Embryonic facial prominence (tissue), 1 donor: ENCODE results near the gene CNOT6L.
"Not testable (repeated sequence)": the region's sequence is repeated elsewhere in the genome, so short reads cannot be mapped to it uniquely, and the experiment has no call there.

Experiments
- DNase-seq: peaks from one replicate; pipeline ENCODE4 v3.0.0-alpha.2; 2016; ENCODE audit errors: extremely low spot score

The CNOT6L gene

DNA sequence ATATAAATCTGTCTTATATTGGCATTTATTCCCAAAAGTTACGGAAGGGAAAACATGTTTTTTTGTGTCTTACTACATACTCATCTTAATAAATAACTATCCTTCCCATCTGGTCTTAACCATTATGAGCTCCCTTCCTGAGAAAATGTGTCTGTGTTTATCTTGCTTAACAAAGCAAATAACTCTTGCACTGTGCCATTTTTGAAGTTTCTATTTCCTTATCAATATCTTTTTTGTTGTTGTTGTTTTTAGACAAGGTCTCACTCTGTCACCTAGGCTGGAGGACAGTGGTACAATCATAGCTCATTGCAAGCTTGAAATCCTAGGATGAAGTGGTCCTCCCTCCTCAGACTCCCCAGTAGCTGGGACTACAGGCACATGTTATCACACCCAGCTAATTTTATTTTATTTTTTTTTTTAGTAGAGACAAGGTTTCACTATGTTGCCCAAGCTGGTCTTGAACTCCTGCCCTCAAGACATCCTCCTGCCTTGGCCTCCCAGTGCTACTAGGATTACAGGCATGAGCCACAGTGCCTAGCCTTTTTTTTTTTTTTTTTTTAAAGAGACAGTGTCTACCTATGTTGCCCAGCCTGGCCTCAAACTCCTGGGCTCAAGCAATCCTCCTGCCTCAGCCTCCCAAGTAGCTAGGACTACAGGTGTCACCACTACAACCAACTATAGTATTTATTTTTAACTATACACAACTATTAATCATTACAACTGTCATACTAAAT lies 36.9 kb downstream of the CNOT6L start:
- no peak for DNase-seq

DNA sequence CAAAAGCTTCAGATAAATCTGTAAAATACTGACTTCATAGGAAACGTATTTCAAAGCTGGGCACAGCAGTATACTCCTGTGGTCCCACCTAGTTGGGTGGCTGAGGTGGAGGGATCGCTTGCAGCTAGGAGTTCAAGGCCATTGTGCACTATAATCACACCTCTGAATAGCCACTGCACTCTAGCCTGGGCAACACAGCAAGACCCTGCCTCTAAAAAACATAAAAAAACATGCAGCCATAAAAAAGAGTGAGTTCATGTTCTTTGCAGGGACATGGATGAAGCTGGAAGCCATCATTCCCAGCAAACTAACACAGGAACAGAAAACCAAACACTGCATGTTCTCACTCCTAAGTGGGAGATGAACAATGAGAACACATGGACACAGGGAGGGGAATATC lies 38.4 kb downstream of the CNOT6L start:
- DNase-seq, result not testable (repeated sequence)

DNA sequence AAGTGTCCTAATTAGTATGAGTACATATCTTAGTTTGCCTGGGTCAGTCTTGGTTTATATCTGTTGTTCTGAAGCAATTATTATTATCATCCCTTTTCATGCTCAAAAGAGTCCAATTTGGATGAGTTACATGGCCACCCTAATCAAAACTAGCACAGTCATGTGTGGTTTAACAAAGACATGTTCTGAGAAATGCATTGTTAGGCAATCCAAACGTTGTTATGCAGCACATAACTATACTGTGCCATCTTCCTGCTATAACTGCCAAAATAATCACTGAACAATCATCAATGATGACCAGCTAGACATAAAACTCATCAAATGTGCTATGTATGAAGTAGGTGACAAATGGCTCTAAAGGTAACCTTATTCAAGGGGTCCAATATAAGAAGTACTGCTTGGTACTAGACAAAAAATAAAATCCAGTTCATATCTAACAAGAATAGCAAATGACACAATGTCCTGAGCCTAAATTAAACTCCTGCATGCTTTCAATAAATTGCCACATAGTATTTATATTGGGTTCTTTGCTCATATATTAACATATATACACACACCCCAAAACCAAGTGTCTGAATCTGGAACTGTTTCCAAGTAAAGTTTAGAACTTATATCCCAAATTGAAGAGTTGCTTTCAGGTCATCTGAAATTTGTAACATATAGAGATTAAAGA lies 41.9 kb downstream of the CNOT6L start:
- DNase-seq, result no peak

DNA sequence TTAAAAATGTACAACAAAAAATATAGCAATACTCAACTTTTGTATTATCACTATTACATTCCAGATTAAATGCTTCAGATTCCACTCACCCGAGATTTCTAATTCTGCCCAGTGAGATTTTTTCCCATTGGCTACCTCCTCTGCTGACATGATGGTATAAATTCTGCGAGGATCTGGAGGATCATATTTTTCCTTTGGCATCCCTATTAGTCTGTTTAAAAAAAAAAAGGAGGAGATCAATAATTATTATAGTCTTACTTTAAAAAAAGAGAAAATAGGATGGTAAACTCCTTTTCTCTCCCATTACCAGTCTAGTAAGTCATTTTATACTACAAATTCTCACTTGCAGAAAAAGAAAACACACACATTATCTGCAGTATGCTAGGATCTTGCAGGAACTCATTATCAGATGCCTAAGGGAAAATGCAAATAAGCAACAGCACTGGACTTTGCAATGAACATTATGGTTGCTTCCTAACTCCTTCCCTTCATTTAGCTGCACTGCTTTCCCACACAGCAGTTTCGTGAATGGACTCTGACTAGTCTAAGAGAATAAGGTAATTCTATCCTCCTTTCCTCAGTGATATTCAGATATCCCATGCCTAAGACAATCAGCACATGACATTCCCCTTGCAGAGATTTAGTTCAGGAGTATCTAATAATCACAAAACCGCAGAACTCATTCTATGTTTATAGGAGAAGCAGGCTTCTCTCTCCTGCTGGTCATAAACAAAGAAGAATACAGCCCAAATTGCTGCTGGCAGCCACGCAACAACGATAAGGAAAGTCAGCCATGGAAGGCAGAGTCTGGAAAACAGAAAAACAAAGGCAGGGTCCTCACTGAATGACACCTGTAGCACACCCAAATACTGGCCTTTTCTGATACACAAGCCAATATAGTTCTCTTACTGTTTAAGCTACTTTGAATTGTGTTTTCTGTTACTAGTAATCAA lies 42.7 kb downstream of the CNOT6L start:
- no peak for DNase-seq

DNA sequence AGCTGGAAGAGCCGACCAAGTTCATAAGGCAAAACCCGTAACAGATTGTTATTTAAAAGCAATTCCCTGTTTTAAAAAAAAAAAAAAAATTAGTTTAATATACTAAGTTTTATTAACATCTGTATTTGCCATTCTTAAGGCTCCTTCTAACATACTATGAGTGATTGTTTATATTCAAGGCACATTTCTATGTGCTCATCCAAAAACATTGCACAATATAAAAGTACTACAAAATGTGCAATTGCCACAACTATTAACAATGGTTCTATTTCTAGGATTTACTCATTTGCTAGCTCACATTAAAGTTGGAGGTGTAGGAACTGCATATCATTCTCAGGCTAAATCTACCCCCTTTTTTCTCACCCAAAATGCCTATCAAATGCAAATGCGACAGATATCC lies 46.1 kb downstream of the CNOT6L start:
- no peak for DNase-seq

DNA sequence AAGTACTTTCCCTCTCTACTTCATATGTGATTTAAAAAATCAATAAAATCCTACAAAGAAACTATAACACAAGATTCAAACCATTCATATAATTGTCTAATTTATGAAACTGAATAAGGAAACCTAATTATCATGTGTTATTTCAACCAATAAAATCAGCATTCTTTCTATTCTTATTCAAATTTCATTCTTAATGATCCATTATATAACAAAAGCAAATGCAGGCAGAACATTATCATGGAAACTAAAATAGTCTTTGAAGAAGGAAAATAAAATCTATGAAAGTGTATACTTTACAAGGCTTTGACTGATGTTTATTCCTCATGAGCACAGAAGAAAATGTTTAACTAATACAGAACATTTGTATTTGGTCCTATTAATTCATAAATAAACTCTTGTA lies 47.6 kb downstream of the CNOT6L start:
- no peak for DNase-seq

DNA sequence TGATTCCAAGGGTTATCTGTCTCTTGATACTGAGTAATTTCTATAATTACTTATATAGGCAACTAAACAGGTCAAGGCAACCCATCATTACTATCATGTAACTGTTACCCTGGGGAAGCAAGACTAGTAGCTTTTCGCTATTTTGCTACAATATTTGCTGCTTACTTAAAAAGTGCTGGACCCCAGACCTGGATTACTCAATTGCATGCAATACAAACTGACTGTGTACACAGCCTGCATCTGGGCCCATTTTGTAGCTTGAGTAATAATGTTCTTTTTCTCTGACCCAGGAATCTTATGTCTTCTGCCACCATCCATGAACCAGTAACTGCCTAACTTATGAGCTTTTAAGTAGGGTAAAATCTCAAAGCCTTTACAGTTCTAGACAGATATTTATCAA lies 53.4 kb downstream of the CNOT6L start:
- no peak for DNase-seq

DNA sequence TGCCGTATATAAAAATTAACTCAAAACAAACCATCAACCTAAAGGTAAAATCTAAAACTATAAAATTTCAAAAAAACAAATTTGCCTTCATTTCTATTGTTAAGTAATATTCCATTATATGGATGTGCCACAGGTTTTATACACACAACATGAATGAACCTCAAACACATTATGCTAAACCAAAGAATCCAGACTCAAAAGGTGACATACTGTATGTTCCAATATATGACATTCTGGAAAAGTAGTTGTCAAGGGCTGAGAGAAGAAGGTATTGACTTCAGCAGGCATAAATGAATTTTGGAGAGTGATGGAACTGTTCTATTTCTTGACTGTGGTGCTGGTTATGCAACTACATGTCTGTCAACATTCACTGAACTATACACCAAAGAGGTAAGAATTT lies 56.6 kb downstream of the CNOT6L start:
- DNase-seq, result no peak

DNA sequence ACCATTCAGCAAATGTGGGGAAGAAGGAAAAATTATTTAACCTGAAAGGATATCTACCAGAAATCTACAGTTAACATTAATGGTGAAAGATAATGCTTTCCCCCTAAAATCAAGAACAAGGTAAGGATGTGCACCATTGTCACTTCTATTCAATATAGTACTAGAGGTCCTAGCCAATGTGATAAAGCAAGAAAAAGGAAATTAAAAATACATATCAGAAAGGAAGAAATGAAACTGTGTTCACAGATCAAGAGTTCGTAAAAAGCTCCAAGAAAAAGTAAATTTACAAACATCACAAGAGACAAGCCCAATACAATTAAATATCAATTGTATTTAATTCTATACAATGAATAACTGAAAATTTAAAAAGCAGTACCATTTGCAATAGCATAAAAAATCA lies 57.6 kb downstream of the CNOT6L start:
- DNase-seq, result no peak

DNA sequence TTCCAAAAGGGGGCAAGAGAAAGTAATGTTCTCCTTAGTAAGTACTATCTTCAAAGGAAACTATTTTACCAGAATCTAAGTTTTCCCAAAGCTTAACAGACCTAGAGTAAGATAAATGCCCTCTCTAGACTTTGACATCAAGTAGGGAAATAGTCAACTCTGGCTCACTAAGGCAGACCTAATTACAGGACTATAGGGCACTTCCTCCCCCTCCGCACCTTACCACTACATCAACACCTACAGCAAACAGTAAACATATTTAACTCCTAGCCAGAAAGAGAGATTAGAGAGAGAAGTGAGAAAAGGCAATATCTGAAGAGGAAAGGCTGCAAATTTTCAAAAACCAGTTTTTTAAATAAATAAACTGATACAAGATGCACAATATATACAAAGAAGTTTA lies 60.4 kb downstream of the CNOT6L start:
- DNase-seq, result no peak

DNA sequence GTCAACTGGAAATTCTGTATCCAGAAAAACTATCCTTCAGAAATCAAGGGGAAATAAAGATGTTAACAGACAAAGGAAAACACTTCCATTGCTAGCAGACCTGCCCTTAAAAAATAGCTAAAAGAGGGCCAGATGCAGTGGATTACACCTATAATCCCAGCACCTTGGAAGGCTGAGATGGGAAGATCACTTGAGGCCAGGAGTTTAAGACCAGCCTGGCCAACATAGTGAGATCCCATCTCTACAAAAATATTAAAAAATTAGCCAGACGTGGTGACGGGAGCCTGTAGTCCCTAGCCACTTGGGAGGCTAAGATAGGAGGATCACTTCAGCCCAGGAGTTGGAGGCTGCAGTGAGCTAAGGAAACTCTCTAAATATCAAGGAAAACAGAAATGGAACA lies 67.4 kb downstream of the CNOT6L start:
- no peak for DNase-seq

DNA sequence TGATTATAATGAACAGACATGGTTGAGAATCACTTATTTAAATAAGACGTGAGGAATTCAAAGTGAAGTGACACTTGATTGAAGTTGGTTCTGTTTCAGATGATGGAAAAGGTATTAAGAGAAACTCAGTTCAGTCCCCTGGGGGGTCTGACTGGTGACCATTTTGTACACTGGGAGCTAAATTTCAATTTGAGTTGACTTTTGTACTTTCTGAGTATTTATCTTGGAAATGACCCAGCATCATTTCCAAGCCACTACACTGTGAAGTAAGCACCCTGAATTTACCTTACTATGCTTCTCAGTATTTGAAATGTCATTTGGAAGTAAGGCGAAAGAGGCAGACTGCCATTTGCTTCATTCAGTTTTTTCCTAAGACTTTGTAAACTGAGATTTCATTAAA lies 73.4 kb downstream of the CNOT6L start:
- DNase-seq, result no peak

DNA sequence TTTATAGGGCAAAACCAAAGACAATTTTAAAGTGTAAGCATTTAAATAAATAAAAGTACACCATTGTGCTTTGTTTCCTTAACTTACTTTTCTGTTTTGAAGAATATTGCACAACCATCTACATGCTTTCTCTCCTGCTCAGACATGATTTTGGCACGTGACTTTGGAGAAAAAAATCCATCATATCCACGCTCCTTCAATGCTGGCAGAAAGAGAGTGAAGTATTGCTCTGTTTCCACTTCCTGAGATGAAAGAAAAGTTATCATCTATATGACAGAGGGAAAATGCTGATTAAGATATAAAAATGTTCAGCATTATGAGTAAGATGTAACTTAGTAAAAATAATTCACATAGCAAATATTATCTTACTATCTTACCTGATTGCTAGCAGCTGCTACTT lies 77.1 kb downstream of the CNOT6L start:
- no peak for DNase-seq

DNA sequence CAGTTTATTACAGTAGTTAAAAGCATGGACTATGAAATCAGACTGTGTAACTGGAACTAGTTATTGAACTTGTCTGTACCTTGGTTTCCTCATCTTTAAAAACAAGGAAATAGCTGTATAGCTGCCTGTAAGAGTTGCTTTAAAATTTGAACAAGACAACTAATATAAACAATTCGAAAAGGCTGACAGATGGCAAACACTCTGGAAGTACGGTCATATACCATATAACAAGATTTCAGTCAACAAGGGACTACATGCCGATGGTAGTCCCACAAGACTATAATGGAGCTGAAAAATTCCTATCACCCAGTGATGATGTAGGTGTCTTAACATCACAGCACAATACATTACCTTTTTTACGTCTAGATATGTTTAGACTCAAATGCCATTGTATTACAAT lies 78.7 kb downstream of the CNOT6L start:
- DNase-seq, result no peak

DNA sequence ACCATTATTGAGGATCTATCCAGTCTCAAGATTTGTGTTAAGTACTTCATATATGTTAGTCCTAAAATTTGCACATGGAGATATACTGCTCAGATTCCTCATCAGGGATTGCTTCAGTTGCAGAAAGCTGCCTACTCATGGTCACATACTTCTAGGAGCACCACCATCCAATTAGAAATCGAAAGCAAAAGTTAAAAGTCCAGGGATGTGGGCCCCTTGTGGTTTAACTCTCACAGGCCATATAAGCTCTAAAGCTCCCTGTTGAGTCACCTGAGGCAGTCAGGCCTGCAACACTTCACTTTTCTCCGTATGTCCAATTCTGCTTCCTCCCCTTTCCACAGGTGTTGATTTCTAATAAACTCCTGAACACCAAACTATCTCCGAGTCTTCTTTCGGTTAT lies 84.2 kb downstream of the CNOT6L start:
- DNase-seq, result no peak

DNA sequence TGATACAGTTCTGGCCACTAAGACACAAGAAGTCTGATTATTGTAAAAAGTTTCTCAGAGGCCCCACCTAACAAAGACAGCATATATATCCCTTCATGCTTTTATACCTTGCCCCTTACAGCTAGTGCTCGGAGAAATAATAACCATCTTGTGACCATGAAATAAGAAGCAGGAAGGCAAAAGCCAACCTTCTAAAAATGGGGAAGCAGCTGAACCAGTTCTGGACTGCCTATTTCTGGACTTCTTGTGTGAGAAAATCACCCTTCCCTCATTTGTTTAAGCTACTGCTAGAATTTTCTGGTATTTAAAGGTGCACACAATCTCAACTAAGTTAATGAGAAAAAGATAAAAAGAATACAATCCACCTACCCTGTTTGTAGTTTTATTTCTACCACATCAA lies 87.5 kb downstream of the CNOT6L start:
- DNase-seq, result no peak

DNA sequence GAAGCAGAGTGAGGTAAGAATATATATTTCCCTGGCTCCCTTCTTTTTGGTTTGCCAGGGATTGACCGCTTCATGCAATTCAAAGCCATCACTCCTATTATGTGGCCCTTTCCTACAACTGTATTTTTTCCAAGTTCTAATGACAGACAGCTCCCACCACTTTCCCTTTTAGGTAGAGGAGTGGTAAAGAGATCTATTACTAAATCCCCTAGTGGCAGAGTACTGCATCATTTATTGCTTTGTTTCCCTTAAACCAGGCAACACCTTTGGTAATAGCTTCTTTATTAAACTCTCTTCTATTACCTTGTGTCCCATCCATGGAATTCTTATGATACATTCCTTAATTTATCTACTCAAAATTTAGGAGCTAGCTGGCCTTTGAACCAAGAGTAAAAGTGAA lies 90.7 kb downstream of the CNOT6L start:
- no peak for DNase-seq

DNA sequence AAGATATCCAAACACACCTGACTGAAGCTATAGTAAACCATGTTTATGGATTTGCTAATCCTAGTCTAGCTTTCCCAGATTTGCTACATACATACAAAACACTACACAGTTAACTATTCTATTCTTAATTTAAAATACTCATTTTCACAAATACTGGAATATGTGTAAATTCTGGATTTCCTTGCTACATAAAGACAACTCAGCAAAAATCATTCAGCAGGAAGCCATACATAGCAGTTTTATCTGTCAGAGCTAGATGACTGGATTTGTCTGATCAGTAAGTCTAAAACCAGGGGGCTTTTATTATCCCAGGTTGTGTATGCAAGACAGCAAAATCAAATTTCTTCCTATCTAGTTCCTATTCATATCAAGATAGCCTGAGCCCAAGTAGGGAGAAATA lies 98.1 kb downstream of the CNOT6L start:
- DNase-seq, result no peak

DNA sequence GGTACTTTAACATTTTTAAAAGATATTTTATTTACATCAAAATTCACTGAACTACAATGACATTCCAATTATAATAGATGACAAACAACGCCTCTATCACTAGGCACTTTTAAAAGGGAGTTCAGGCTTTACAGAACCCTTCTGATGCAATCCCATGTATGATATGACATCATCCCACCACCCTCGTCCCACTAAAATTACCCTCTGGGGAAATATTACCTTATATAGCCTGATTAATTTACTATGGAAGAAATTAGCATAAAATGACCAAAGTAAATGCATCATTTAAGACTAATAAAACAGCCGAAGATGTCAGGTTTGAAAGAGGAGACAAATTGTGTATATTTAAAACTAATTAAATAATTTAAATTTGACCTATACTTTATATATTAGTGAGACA lies 100.7 kb downstream of the CNOT6L start:
- not testable (repeated sequence) for DNase-seq

DNA sequence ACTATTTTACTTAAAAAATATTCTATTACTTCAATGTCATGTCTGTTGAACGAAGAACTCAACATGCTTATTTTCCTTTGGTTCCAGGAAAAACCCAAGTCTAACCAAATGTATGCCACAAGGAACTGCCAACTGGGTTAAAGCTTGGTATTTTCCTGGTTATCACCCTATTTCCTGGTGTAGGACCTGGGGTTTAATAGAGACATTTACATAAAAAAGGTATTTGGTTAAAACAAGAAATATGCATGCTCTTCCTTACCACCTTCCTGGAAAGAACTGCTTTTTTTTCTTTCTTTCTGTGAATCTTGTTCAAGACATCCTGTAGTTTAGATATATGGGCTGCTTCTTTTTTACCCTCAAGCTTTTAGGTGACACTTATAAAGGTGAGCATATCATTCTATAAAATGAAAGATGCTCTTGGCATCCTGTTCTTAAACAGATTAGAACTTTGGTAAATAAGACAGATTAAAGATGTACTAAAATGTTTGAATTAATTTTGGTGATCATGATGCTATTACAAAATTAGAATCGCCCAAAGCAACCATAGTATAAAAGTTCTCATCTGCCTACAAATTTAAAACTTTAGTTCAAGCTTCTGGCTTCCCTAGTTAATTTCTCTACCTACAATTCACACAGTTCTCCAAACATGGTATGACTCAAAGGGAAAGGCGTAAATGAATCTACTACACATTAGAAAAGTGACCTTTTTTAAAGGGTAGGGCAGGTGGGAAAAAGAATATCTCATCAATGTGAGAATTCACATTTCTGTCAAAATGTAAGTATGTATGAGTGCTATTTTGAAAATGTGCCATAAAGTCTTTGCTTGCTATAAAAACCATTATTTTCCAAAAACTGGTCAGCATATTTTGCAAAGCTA lies 103.5 kb downstream of the CNOT6L start:
- DNase-seq, result no peak

DNA sequence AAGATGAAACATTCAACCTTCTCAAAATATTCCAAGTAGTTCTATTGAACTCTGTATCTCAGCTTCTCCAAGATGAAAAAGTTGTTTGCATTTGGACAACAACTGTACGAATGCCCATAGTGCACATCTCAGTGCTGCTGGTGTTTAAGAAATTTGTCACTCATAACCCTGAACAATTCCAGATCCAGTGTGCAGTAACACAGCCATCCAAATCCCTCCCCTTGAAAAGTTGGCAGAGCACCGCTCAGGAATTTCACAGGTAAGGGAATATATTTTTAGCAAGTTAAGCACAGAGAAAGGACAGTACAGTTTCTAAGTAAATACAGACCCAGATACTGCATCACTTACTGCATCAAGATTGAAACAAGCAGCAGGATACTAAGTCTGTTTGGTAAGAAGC lies 104.7 kb downstream of the CNOT6L start:
- no peak for DNase-seq

DNA sequence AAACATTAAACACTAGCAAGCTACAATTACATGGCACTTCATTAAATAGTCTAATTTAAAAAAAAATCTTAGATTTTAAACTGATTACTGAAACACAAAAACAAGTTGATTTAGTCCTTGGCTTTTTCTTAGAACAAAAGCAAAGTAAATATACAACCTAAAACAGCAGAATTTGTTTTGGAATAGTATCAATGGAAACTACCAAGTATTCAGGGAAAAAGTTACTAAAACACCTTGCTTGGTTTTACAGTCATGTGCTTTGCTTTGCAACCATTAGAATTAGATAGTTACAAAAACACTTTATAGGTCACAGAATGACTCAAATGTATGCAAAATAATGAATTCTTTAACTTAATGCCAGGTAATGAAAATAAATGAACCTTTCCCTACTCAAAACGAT lies 105.3 kb downstream of the CNOT6L start:
- no peak for DNase-seq
